Erythroblast (primary cell): ENCODE measurements around the gene CCDC102B.

Experiments used
- GATA1 ChIP-seq: IDR thresholded peaks from 2 replicates; pipeline ENCODE4 v1.6.1; 2011; ENCODE audit warnings: low read depth, mild to moderate bottlenecking, control low read depth, low read length, moderate library complexity
- POLR2A ChIP-seq: IDR thresholded peaks from 2 replicates; pipeline ENCODE4 v1.6.1; 2011; ENCODE audit warnings: mild to moderate bottlenecking, low read length

GRCh38 chr18:68942230-68942629, 144.3 kb downstream of the CCDC102B start:
- TF ChIP-seq POLR2A (no peak), GATA1 (no peak)
